Psoas muscle (tissue), 8 donors: ENCODE results near the gene TRAF2. TPM values are rescaled to one million over a fixed set of nuclear protein-coding genes. Genes with fewer than 3 reads are reported as not detected.
A peak's percentile ranks its signal among the peaks of the same experiment; 100 is the strongest.
"Not testable (repeated sequence)": the region's sequence is repeated elsewhere in the genome, so short reads cannot be mapped to it uniquely, and the experiment has no call there.

Source experiments
- ATAC-seq, 4 donors: fragments of 200-7000 bp; cut with Tn5 transposase; one replicate each; pipeline ENCODE4 v1.9.1; 2020; ENCODE audit warnings: moderate library complexity in 3 of 4, mild to moderate bottlenecking in 2 of 4
- DNase-seq, 2 donors: peaks; one replicate each; pipeline ENCODE4 v3.0.0-alpha.2; 2020
- H3K27ac ChIP-seq: fragments of 200-600 bp; one replicate; pipeline ENCODE4 v1.8.0; 2022
- H3K27me3 ChIP-seq, 3 donors: fragments of 200-600 bp in 1 of 3; one replicate each; pipeline versions ENCODE4 v1.6.1 to v1.8.0; 2013 to 2022; ENCODE audit warnings: low read length in 2 of 3, mild to moderate bottlenecking in 2 of 3, moderate library complexity in 1 of 3; ENCODE audit not compliant: insufficient read depth in 3 of 3
- H3K36me3 ChIP-seq, 2 donors: fragments of 200-600 bp in 1 of 2; one replicate each; pipeline versions ENCODE4 v1.6.1 to v1.8.0; 2013 to 2022; ENCODE audit warnings: low read depth in 1 of 2, mild to moderate bottlenecking in 1 of 2, moderate library complexity in 1 of 2; ENCODE audit not compliant: insufficient read depth in 1 of 2
- H3K4me1 ChIP-seq: fragments of 200-600 bp; one replicate; pipeline ENCODE4 v1.8.0; 2022
- H3K4me3 ChIP-seq: fragments of 200-600 bp; one replicate; pipeline ENCODE4 v1.8.0; 2022; ENCODE audit warnings: mild to moderate bottlenecking
- H3K9me3 ChIP-seq: fragments of 200-600 bp; one replicate; pipeline ENCODE4 v1.8.0; 2022
- WGBS, 3 donors: extraction: QIAGEN DNeasy Blood & Tissue Kit; methylation state at CpG; one replicate each; pipeline versions ENCODE4 v1.1.6 to v1.1.7; 2013; 5-methylcytosine and 5-hydroxymethylcytosine counted together
- intact Hi-C, 2 donors: fragments of 100-400 bp; cut with DNase I; formaldehyde crosslinking; loops; one replicate each; pipeline versions ENCODE4 v1.11.0 to v1.14.2; 2022
- long read RNA-seq, 2 donors: library from polyadenylated mRNA; unstranded; transcript quantifications; one replicate each; pipeline ENCODE4 v2.0.0, GENCODE V29; 2021
- polyA plus RNA-seq, 3 donors: library from polyadenylated mRNA; stranded (reverse); fragments of 200-250 nt; gene quantifications; one replicate each; pipeline ENCODE4 v1.2.3, GENCODE V29; 2013
- total RNA-seq, 4 donors: library from RNA; stranded (reverse); fragmentation: NEBNext Ultra II Directional in 2 of 4; extraction: Animal tissue kit (Norgen Biotek cat#: 25700) in 2 of 4; gene quantifications; one replicate each; pipeline versions ENCODE4 v1.2.1 to v1.2.4, GENCODE V29; 2021 to 2023
- TF ChIP-seq, protein P1 (sequence below): fragments of 200-600 bp; IDR thresholded peaks from one replicate; pipeline ENCODE4 v1.8.0; 2022; ENCODE audit warnings: antibody characterized with exemption
- donor health status: healthy with polysubstance abuse.
- donor health status: DM: no; HTN: no; CAD: no; lungs with moderate emphysema.
- donor health status: Bipolar disorder and iron deficiency.
- donor health status: healthy.
- donor health status: DM: yes; HTN: yes; CAD: no.
- donor health status: DM: no; HTN: no; CAD: no.
- donor health status: DM: no; HTN: no; CAD: no.
- donor health status: DM: yes; HTN: yes; CAD: no.

Gene TRAF2, protein sequence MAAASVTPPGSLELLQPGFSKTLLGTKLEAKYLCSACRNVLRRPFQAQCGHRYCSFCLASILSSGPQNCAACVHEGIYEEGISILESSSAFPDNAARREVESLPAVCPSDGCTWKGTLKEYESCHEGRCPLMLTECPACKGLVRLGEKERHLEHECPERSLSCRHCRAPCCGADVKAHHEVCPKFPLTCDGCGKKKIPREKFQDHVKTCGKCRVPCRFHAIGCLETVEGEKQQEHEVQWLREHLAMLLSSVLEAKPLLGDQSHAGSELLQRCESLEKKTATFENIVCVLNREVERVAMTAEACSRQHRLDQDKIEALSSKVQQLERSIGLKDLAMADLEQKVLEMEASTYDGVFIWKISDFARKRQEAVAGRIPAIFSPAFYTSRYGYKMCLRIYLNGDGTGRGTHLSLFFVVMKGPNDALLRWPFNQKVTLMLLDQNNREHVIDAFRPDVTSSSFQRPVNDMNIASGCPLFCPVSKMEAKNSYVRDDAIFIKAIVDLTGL
- total RNA-seq (10 to 100 TPM in 2 of 4 donors, 1 to 10 TPM in 2; 5.4 to 13.2 (median 9.4) TPM), polyA plus RNA-seq (10 to 100 TPM in 2 of 3 donors, 1 to 10 TPM in 1; 8.6 to 15.9 (median 11.1) TPM)
- long read RNA-seq, donor 1, transcript TRAF2-201 (11 exons, 2,264 nt): major isoform, 17 of 29 reads
- long read RNA-seq, donor 1, partial matches to known transcripts: 6 of 29 reads
- long read RNA-seq, donor 1, other reads (novel, unspliced or antisense): 6 of 29 reads
- long read RNA-seq, donor 2, transcript TRAF2-201 (11 exons, 2,264 nt): major isoform, 25 of 34 reads
- long read RNA-seq, donor 2, partial matches to known transcripts: 5 of 34 reads
- long read RNA-seq, donor 2, other reads (novel, unspliced or antisense): 4 of 34 reads

GRCh38 chr9:136885950-136886578 lies at the start of gene TRAF2:
TRAF2 (plus strand) TSS chr9:136886516; CDS start chr9:136898741, 12,225 bp downstream.
- Histone ChIP-seq H3K36me3 (peaks cover 0 to 9% of the 10 kb centered on the region in 2 donors), H3K27me3 (no peaks in the 10 kb centered on the region), H3K4me3 (peak within 1 kb of the TSS; percentile 98), H3K27ac (peak within 1 kb of the TSS; percentile 90), H3K9me3 (no peaks in the 10 kb centered on the region), H3K4me1 (peaks cover 20% of the 10 kb centered on the region)
- TF ChIP-seq, protein P1, sequence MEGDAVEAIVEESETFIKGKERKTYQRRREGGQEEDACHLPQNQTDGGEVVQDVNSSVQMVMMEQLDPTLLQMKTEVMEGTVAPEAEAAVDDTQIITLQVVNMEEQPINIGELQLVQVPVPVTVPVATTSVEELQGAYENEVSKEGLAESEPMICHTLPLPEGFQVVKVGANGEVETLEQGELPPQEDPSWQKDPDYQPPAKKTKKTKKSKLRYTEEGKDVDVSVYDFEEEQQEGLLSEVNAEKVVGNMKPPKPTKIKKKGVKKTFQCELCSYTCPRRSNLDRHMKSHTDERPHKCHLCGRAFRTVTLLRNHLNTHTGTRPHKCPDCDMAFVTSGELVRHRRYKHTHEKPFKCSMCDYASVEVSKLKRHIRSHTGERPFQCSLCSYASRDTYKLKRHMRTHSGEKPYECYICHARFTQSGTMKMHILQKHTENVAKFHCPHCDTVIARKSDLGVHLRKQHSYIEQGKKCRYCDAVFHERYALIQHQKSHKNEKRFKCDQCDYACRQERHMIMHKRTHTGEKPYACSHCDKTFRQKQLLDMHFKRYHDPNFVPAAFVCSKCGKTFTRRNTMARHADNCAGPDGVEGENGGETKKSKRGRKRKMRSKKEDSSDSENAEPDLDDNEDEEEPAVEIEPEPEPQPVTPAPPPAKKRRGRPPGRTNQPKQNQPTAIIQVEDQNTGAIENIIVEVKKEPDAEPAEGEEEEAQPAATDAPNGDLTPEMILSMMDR: no peak
- 0 to 1% (median 1%) methylated on average over 46 to 88 of the region's 88 CpGs for WGBS, 3 donors
- intact Hi-C loops: no loop called here
- DNase-seq: peak; percentile 98 to 99
- ATAC-seq: peak; percentile 97 to 99 (median 98)

GRCh38 chr9:136837146-136837855 lies 49.0 kb upstream of the TRAF2 start:
- Histone ChIP-seq H3K27me3 (no peaks in the 10 kb centered on the region), H3K4me1 (peaks cover 9% of the 10 kb centered on the region), H3K9me3 (no peaks in the 10 kb centered on the region), H3K27ac (no peak overlapping the region), H3K4me3 (no peak overlapping the region), H3K36me3 (peaks cover 0 to 54% of the 10 kb centered on the region in 2 donors)
- TF ChIP-seq, protein P1: no peak
- 87 to 91% (median 89%) methylated on average over 20 to 27 of the region's 27 CpGs for WGBS, 3 donors
- no peak for ATAC-seq
- intact Hi-C loops: no loop called here
- peak; percentile 12 to 44 for DNase-seq

DNA sequence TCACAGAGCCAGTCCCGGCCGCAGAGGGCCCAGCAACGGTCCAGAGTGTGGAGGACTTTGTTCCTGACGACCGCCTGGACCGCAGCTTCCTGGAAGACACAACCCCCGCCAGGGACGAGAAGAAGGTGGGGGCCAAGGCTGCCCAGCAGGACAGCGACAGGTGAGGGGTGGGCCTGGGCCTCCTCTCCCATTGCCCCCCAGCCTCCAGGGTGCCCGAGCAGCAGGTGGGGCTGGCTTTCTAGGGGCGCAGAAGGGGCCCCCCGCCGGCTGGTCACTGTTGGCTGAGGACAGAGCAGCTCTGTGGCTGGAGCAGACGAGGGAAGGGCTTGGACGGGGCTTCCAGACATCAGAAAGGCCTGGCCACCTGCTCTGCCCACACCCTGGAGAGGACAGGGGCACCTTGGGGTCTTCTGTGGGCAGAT lies 48.4 kb upstream of the TRAF2 start:
- 82 to 85% (median 83%) methylated on average over 15 of the region's 15 CpGs for WGBS, 3 donors
- H3K9me3 ChIP-seq, H3K27ac ChIP-seq, ATAC-seq, H3K27me3 ChIP-seq, H3K4me1 ChIP-seq, H3K4me3 ChIP-seq: not testable (repeated sequence)
- intact Hi-C loops: loop anchor here in 1 of 2 donors (2.0 kb wide), 1 partner anchor 37 kb away; no protein-coding TSS in a partner anchor
- peak in 1 of 2 donors; percentile 44 for DNase-seq
- H3K36me3 ChIP-seq: peaks cover 0 to 52% of the 10 kb centered on the region in 2 donors

DNA sequence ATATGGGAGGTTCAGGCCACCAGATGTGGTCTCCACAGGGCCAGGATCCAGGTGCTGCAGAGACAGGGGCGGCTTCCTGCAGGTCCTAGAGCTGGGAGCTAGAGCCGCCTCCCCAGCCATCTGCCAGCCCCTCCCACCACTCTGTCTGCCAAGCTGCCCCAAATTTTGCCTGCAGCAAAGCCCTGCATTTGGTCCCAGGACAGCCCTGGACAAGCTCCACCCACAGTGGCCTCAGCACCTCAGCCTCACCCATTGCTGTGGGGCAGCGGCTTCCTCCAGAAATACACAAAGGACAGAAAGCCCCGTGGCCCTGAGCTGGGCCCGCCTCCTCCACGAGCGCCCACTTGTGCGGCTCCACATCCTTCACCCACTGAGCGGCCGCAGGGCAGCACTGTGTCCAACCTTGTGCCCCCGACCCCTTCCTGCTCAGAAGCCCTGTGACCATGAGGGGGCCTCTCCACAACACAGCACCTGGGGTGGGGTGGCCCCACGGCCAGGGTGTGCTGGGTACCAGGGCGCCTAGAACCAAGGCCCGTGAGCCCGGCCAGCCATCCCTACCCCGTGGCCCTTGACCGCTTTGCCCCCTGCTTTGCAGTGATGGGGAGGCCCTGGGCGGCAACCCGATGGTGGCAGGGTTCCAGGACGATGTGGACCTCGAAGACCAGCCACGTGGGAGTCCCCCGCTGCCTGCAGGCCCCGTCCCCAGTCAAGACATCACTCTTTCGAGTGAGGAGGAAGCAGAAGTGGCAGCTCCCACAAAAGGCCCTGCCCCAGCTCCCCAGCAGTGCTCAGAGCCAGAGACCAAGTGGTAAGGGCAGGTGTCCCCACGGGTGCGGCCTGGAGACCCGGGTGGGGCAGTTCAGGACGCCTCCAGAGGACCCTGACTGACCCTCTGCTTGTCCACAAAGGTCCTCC lies 47.7 kb upstream of the TRAF2 start:
- TF ChIP-seq, protein P1: no peak
- H3K9me3 ChIP-seq: no peaks in the 10 kb centered on the region
- H3K36me3 ChIP-seq: peaks cover 0 to 51% of the 10 kb centered on the region in 2 donors
- no peak for ATAC-seq
- no peak overlapping the region for H3K27ac ChIP-seq
- intact Hi-C loops: loop anchor here in 1 of 2 donors (2.0 kb wide), 1 partner anchor 38 kb away; no protein-coding TSS in a partner anchor
- DNase-seq: peak in 1 of 2 donors; percentile 40
- WGBS, 3 donors: 83 to 89% (median 88%) methylated on average over 28 to 29 of the region's 29 CpGs
- H3K27me3 ChIP-seq: no peaks in the 10 kb centered on the region
- H3K4me1 ChIP-seq: peaks cover 9% of the 10 kb centered on the region
- no peak overlapping the region for H3K4me3 ChIP-seq
